Endothelial cell of umbilical vein (primary cell): Measurements from ENCODE around the gene ANGEL1. TPM values are rescaled to one million over a fixed set of nuclear protein-coding genes. Genes with fewer than 3 reads are reported as not detected.

Source experiments
- BruUV-seq: library from RNA; stranded (reverse); fragments of 400-500 nt; replicated peaks from 2 replicates; lab custom pipeline; 2021; lab: Mats Ljungman, UMichigan
- CTCF ChIA-PET: fragments of 300-600, 350-600 bp; sonication (Branson Sonifier 250); formaldehyde crosslinking; loops from one replicate; lab custom pipeline; 2021; ENCODE audit warnings: antibody characterized with exemption, inconsistent platforms; lab: Charles Lee
- POLR2A ChIA-PET: fragments of 300-600, 350-600 bp; sonication (Branson Sonifier 250); formaldehyde crosslinking; loops from one replicate; lab custom pipeline; 2021; ENCODE audit warnings: antibody characterized with exemption, inconsistent platforms; lab: Charles Lee
- DNase-seq: peaks from one replicate; pipeline ENCODE4 v3.0.0-alpha.2; 2011; ENCODE audit warnings: low read depth, low spot score
- FAIRE-seq: peaks from 2 replicates; lab custom pipeline; 2011; peaks lifted over from hg19 to GRCh38; lab: Jason Lieb, UNC
- H2AFZ ChIP-seq: 2 replicates; pipeline ENCODE4 v1.6.0; 2012; ENCODE audit warnings: low read depth, low read length, control low read depth, inconsistent platforms
- H3K27ac ChIP-seq: 2 replicates; pipeline ENCODE4 v1.5.1; 2011; ENCODE audit warnings: low read depth, mild to moderate bottlenecking, control low read depth, low read length, moderate library complexity; ENCODE audit not compliant: insufficient read depth
- H3K27me3 ChIP-seq, 2 experiments: 2 replicates each; pipeline versions ENCODE4 v1.6.0 to v1.6.1; 2011; ENCODE audit warnings: low read length in 2 of 2, mixed read lengths in 1 of 2; ENCODE audit not compliant: control insufficient read depth in 2 of 2, insufficient read depth in 2 of 2
- H3K36me3 ChIP-seq, 2 experiments: 2 replicates in 1 of 2; 3 replicates in 1 of 2; pipeline ENCODE4 v1.5.1; 2011; ENCODE audit warnings: low read length in 2 of 2, mild to moderate bottlenecking in 1 of 2, moderate library complexity in 1 of 2; ENCODE audit not compliant: control insufficient read depth in 2 of 2, insufficient read depth in 2 of 2; ENCODE audit errors: extremely low read depth in 1 of 2
- H3K4me1 ChIP-seq: 3 replicates; pipeline ENCODE4 v1.5.1; 2011; ENCODE audit warnings: mild to moderate bottlenecking, low read length; ENCODE audit not compliant: control insufficient read depth, insufficient read depth; ENCODE audit errors: extremely low read depth
- H3K4me2 ChIP-seq: 2 replicates; pipeline ENCODE4 v1.6.1; 2011; ENCODE audit warnings: low read length, control low read depth, mixed read lengths; ENCODE audit not compliant: insufficient read depth
- H3K4me3 ChIP-seq, 3 experiments: fragments of 200-600 bp in 1 of 3; sonication (generic), shearing (Covaris generic) in 1 of 3; replicated peaks in 1 of 3; 2 replicates each; pipeline ENCODE4 v1.5.1; 2011 to 2016; ENCODE audit warnings: control low read depth in 3 of 3, low read length in 3 of 3, mild to moderate bottlenecking in 2 of 3, inconsistent platforms in 1 of 3, low read depth in 1 of 3, moderate library complexity in 1 of 3; ENCODE audit not compliant: insufficient read depth in 1 of 3
- H3K79me2 ChIP-seq: 2 replicates; pipeline ENCODE4 v1.6.0; 2012; ENCODE audit warnings: low read length, inconsistent platforms; ENCODE audit not compliant: control insufficient read depth, insufficient read depth
- H3K9ac ChIP-seq: replicated peaks from 2 replicates; pipeline ENCODE3; 2011; ENCODE audit warnings: low read length, control low read depth; ENCODE audit not compliant: insufficient read depth; ENCODE audit errors: extremely low read depth
- H3K9me1 ChIP-seq: replicated peaks from 3 replicates; pipeline ENCODE4 v1.6.0; 2011; ENCODE audit warnings: mild to moderate bottlenecking, low read length; ENCODE audit not compliant: control insufficient read depth, insufficient read depth; ENCODE audit errors: extremely low read depth
- H3K9me3 ChIP-seq: replicated peaks from 2 replicates; pipeline ENCODE4 v1.5.1; 2012; ENCODE audit warnings: low read length, inconsistent platforms; ENCODE audit not compliant: control insufficient read depth, insufficient read depth
- H4K20me1 ChIP-seq: replicated peaks from 2 replicates; pipeline ENCODE3; 2011; ENCODE audit warnings: mild to moderate bottlenecking, low read length; ENCODE audit not compliant: control insufficient read depth, insufficient read depth; ENCODE audit errors: extremely low read depth
- EZH2 ChIP-seq: IDR thresholded peaks from 2 replicates; pipeline ENCODE4 v1.6.1; 2012; ENCODE audit warnings: borderline replicate concordance, low read depth, mild to moderate bottlenecking, moderate library complexity, low read length, inconsistent platforms; ENCODE audit not compliant: severe bottlenecking
- FOS ChIP-seq: IDR thresholded peaks from 2 replicates; pipeline ENCODE4 v1.6.1; 2011; ENCODE audit warnings: mild to moderate bottlenecking, low read length, moderate library complexity, borderline replicate concordance; ENCODE audit not compliant: insufficient read depth
- GATA2 ChIP-seq: IDR thresholded peaks from 2 replicates; pipeline ENCODE4 v1.7.0; 2011; ENCODE audit warnings: low read depth, mild to moderate bottlenecking, moderate library complexity, mixed read lengths, low read length; ENCODE audit not compliant: insufficient read length, insufficient read depth
- JUN ChIP-seq: IDR thresholded peaks from 2 replicates; pipeline ENCODE4 v1.6.1; 2011; ENCODE audit warnings: borderline replicate concordance, low read depth; ENCODE audit not compliant: insufficient read length, insufficient read depth
- MYC ChIP-seq: IDR thresholded peaks from one replicate; pipeline ENCODE4 v1.6.1; 2011; ENCODE audit warnings: mild to moderate bottlenecking, low read depth, low read length
- POLR2A ChIP-seq: IDR thresholded peaks from 2 replicates; pipeline ENCODE4 v1.6.1; 2012; ENCODE audit warnings: low read depth, mild to moderate bottlenecking, control low read depth, low read length
- POLR2AphosphoS5 ChIP-seq: IDR thresholded peaks from 2 replicates; pipeline ENCODE4 v1.6.1; 2012; ENCODE audit warnings: low read depth, mild to moderate bottlenecking, control low read depth, low read length, moderate library complexity; ENCODE audit not compliant: insufficient read depth
- dilution Hi-C: fragments of 300-500 bp; cut with MboI; formaldehyde crosslinking; loops from one replicate; pipeline ENCODE4 v1.15.0; 2019; ENCODE audit warnings: low sequenced_read_pairs; ENCODE audit not compliant: extremely low pct_ligation_motif_present
- intact Hi-C: fragments of 100-400 bp; cut with micrococcal nuclease; formaldehyde crosslinking; loops from one replicate; pipeline ENCODE4 v1.10.0; 2022
- polyA plus RNA-seq, 4 experiments: library from polyadenylated mRNA; depleted of rRNA in 3 of 4; stranded (reverse) in 3 of 4; unstranded in 1 of 4; fragments of >200 nt; gene quantifications; 2 replicates each; pipeline versions ENCODE4 v1.2.1 to v1.2.3, GENCODE V29; 2011 to 2012; ENCODE audit warnings: missing spikeins in 1 of 4
- total RNA-seq: library from RNA; stranded (reverse); gene quantifications from 2 replicates; pipeline ENCODE4 v1.2.3, GENCODE V29; 2021
- TF ChIP-seq, protein P1 (sequence below), 2 donors: IDR thresholded peaks; 1 replicate in 1 of 2; 2 replicates in 1 of 2; pipeline ENCODE4 v1.5.1; 2011; ENCODE audit warnings: low read length in 2 of 2, mild to moderate bottlenecking in 2 of 2, moderate library complexity in 2 of 2, control low read depth in 1 of 2, inconsistent platforms in 1 of 2, low read depth in 1 of 2; ENCODE audit not compliant: insufficient read depth in 1 of 2; ENCODE audit errors: extremely low read depth in 1 of 2
- TF ChIP-seq, protein P2 (sequence below): IDR thresholded peaks from 2 replicates; pipeline ENCODE4 v1.6.1; 2011; ENCODE audit not compliant: insufficient read depth, insufficient read length

ANGEL1 gene
- total and polyA plus RNA-seq, 2 donors (not counting 3 experiments of a cell fraction or from before 2014, with no cell fraction given): 14.8 to 22.0 TPM

GRCh38 chr14:76755610-76756370 is 56.9 kb downstream of the ANGEL1 start:
- no TSS peak for BruUV-seq
- Histone ChIP-seq H3K4me2 (no peak overlapping the region), H3K27ac (no peak overlapping the region), H2AFZ (no peak overlapping the region), H3K79me2 (no peaks in the 10 kb centered on the region), H3K9me3 (no peaks in the 10 kb centered on the region), H3K9ac (no peak overlapping the region), H3K9me1 (no peaks in the 10 kb centered on the region), H3K4me1 (peaks cover 2% of the 10 kb centered on the region), H3K27me3 (peaks cover 2 to 6% of the 10 kb centered on the region in 2 experiments), H3K4me3 (no peak overlapping the region), H4K20me1 (no peaks in the 10 kb centered on the region), H3K36me3 (no peaks in the 10 kb centered on the region)
- FAIRE-seq (no peak), DNase-seq (no peak)
- dilution Hi-C loops (no loop called here), intact Hi-C loops (no loop called here)
- TF ChIP-seq GATA2 (no peak), JUN (no peak)
- ChIA-PET POLR2A (no interaction called here), CTCF (interaction anchor here (1.0 to 2.2 kb wide), 4 partner anchors 12 to 40 kb away, joined by 3 to 8 read pairs (median 4); no protein-coding TSS in a partner anchor)

GRCh38 chr14:76754586-76754985 is 58.1 kb downstream of the ANGEL1 start:
- FAIRE-seq (no peak), DNase-seq (no peak)
- CTCF ChIA-PET: interaction anchor here (1.0 kb wide), 2 partner anchors 30 to 44 kb away, joined by 4 to 5 read pairs; no protein-coding TSS in a partner anchor
- no peaks in the 10 kb centered on the region for H3K79me2 ChIP-seq
- H3K36me3 ChIP-seq: no peaks in the 10 kb centered on the region
- H3K9me3 ChIP-seq: no peaks in the 10 kb centered on the region
- H3K27ac ChIP-seq: no peak overlapping the region
- no peak overlapping the region for H3K4me3 ChIP-seq
- no peak overlapping the region for H3K4me2 ChIP-seq
- dilution Hi-C loops (no loop called here), intact Hi-C loops (no loop called here)
- H3K4me1 ChIP-seq: no peaks in the 10 kb centered on the region
- BruUV-seq: no TSS peak
- POLR2A ChIA-PET: no interaction called here
- no peak for TF ChIP-seq POLR2A
- TF ChIP-seq POLR2AphosphoS5: no peak
- TF ChIP-seq, protein P1, sequence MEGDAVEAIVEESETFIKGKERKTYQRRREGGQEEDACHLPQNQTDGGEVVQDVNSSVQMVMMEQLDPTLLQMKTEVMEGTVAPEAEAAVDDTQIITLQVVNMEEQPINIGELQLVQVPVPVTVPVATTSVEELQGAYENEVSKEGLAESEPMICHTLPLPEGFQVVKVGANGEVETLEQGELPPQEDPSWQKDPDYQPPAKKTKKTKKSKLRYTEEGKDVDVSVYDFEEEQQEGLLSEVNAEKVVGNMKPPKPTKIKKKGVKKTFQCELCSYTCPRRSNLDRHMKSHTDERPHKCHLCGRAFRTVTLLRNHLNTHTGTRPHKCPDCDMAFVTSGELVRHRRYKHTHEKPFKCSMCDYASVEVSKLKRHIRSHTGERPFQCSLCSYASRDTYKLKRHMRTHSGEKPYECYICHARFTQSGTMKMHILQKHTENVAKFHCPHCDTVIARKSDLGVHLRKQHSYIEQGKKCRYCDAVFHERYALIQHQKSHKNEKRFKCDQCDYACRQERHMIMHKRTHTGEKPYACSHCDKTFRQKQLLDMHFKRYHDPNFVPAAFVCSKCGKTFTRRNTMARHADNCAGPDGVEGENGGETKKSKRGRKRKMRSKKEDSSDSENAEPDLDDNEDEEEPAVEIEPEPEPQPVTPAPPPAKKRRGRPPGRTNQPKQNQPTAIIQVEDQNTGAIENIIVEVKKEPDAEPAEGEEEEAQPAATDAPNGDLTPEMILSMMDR (IDR thresholded peaks at IDR 0.05; ENCODE audit: extremely low read depth in 1 of 2, insufficient read depth in 1 of 2, low read depth in 1 of 2, low read length in 2 of 2): no peak
- TF ChIP-seq JUN: no peak
- no peak for TF ChIP-seq EZH2
- no peak for TF ChIP-seq MYC
- no peak for TF ChIP-seq GATA2
- TF ChIP-seq, protein P2, sequence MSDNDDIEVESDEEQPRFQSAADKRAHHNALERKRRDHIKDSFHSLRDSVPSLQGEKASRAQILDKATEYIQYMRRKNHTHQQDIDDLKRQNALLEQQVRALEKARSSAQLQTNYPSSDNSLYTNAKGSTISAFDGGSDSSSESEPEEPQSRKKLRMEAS: no peak
- TF ChIP-seq FOS: no peak
- H2AFZ ChIP-seq: no peak overlapping the region
- H3K9ac ChIP-seq: no peak overlapping the region
- peaks cover 0 to under 1% of the 10 kb centered on the region in 2 experiments for H3K27me3 ChIP-seq
- no peaks in the 10 kb centered on the region for H3K9me1 ChIP-seq
- H4K20me1 ChIP-seq: no peaks in the 10 kb centered on the region
